GF-D8 (cell line): ENCODE measurements around the gene BCR.
"Not testable (repeated sequence)": the region's sequence is repeated elsewhere in the genome, so short reads cannot be mapped to it uniquely, and the experiment has no call there.

Source experiments
- DNase-seq: peaks from one replicate; lab custom pipeline; 2025; lab: John Stamatoyannopoulos, UW

Gene BCR

GRCh38 chr22:23289851-23290724 is 109.8 kb downstream of the BCR start:
- DNase-seq = no peak

- DNase-seq = no peak
Observed at GRCh38 chr22:23291806-23292452, 111.6 kb downstream of the BCR start.

- no peak for DNase-seq
Observed at GRCh38 chr22:23292453-23293350, 112.4 kb downstream of the BCR start.

GRCh38 chr22:23293720-23294119 is 113.4 kb downstream of the BCR start:
- no peak for DNase-seq

GRCh38 chr22:23294221-23294620 is 113.9 kb downstream of the BCR start:
- no peak for DNase-seq

GRCh38 chr22:23300476-23300875 is 120.2 kb downstream of the BCR start:
- DNase-seq = no peak

- no peak for DNase-seq
Observed at GRCh38 chr22:23301591-23301990, 121.3 kb downstream of the BCR start.

- DNase-seq = no peak
Observed at GRCh38 chr22:23302171-23303002, 122.1 kb downstream of the BCR start.

GRCh38 chr22:23305321-23305910 is 125.1 kb downstream of the BCR start:
- no peak for DNase-seq

GRCh38 chr22:23305922-23306374 is 125.6 kb downstream of the BCR start:
- DNase-seq = no peak

- no peak for DNase-seq
Observed at GRCh38 chr22:23306438-23306921, 126.2 kb downstream of the BCR start.

GRCh38 chr22:23306926-23307325 is 126.6 kb downstream of the BCR start:
- no peak for DNase-seq

- not testable (repeated sequence) for DNase-seq
Observed at GRCh38 chr22:23307511-23307910, 127.2 kb downstream of the BCR start.

GRCh38 chr22:23309261-23309660 is 129.0 kb downstream of the BCR start:
- DNase-seq = not testable (repeated sequence)

- not testable (repeated sequence) for DNase-seq
Observed at GRCh38 chr22:23310443-23311097, 130.3 kb downstream of the BCR start.

- DNase-seq = not testable (repeated sequence)
Observed at GRCh38 chr22:23311635-23312420, 131.5 kb downstream of the BCR start.

- DNase-seq = no peak
Observed at GRCh38 chr22:23313791-23314567, 133.7 kb downstream of the BCR start.

GRCh38 chr22:23315341-23315917 is 135.1 kb downstream of the BCR start:
- DNase-seq = no peak
